ENCODE results near the gene HDAC4.

The HDAC4 gene

GRCh38 chr2:239216614-239217273, 184.1 kb downstream of the HDAC4 start:
- no peaks in the 10 kb centered on the region for H4K20me1 ChIP-seq (ENCODE audit: low read depth, low read length)
- H3K27me3 ChIP-seq (ENCODE audit: low read length) = no peaks in the 10 kb centered on the region
- no peak overlapping the region for H3K27ac ChIP-seq (ENCODE audit: low read depth, low read length)
- no peaks in the 10 kb centered on the region for H3K9me3 ChIP-seq (ENCODE audit: insufficient read depth, low read length)
- no peaks in the 10 kb centered on the region for H3K36me3 ChIP-seq (ENCODE audit: low read length)
- no peak overlapping the region for H3K4me2 ChIP-seq (ENCODE audit: low read depth, low read length, poor library complexity, severe bottlenecking)
- no peaks in the 10 kb centered on the region for H3F3A ChIP-seq (ENCODE audit: insufficient read depth)
- no peaks in the 10 kb centered on the region for H3K9me2 ChIP-seq (replicated peaks; ENCODE audit: insufficient read depth, low read length)
- H3K79me2 ChIP-seq (ENCODE audit: insufficient read depth, low read length) = no peaks in the 10 kb centered on the region
- no peak for TF ChIP-seq EZH2phosphoT487 (conservative IDR thresholded peaks at IDR 0.05; ENCODE audit: low read length)
- TF ChIP-seq CTCF (IDR thresholded peaks at IDR 0.05; ENCODE audit: insufficient read depth, low read length, poor library complexity, severe bottlenecking) = no peak
- no peak overlapping the region for H3K9ac ChIP-seq (ENCODE audit: low read length)
- H3K4me3 ChIP-seq (ENCODE audit: insufficient read depth, low read length, poor library complexity, severe bottlenecking) = no peak overlapping the region
- H2AFZ ChIP-seq (ENCODE audit: low read depth, low read length, severe bottlenecking) = no peak overlapping the region

GRCh38 chr2:239215988-239216613, 184.7 kb downstream of the HDAC4 start:
- Histone ChIP-seq H2AFZ (ENCODE audit: low read depth, low read length, severe bottlenecking) (no peak overlapping the region), H3K36me3 (ENCODE audit: low read length) (no peaks in the 10 kb centered on the region), H3K9me3 (ENCODE audit: insufficient read depth, low read length) (no peaks in the 10 kb centered on the region), H3K4me2 (ENCODE audit: low read depth, low read length, poor library complexity, severe bottlenecking) (no peak overlapping the region), H3K9ac (ENCODE audit: low read length) (no peak overlapping the region), H3F3A (ENCODE audit: insufficient read depth) (no peaks in the 10 kb centered on the region), H3K27me3 (ENCODE audit: low read length) (no peaks in the 10 kb centered on the region), H3K27ac (ENCODE audit: low read depth, low read length) (no peak overlapping the region), H3K79me2 (ENCODE audit: insufficient read depth, low read length) (no peaks in the 10 kb centered on the region), H4K20me1 (ENCODE audit: low read depth, low read length) (no peaks in the 10 kb centered on the region), H3K4me3 (ENCODE audit: insufficient read depth, low read length, poor library complexity, severe bottlenecking) (no peak overlapping the region), H3K9me2 (replicated peaks; ENCODE audit: insufficient read depth, low read length) (no peaks in the 10 kb centered on the region)
- TF ChIP-seq EZH2phosphoT487 (conservative IDR thresholded peaks at IDR 0.05; ENCODE audit: low read length) = no peak
- TF ChIP-seq CTCF (IDR thresholded peaks at IDR 0.05; ENCODE audit: insufficient read depth, low read length, poor library complexity, severe bottlenecking) = no peak

- Histone ChIP-seq H3K4me3 (ENCODE audit: insufficient read depth, low read length, poor library complexity, severe bottlenecking) (no peak overlapping the region), H3K9me2 (replicated peaks; ENCODE audit: insufficient read depth, low read length) (no peaks in the 10 kb centered on the region), H3K79me2 (ENCODE audit: insufficient read depth, low read length) (no peaks in the 10 kb centered on the region), H2AFZ (ENCODE audit: low read depth, low read length, severe bottlenecking) (no peak overlapping the region), H3K9ac (ENCODE audit: low read length) (no peak overlapping the region), H4K20me1 (ENCODE audit: low read depth, low read length) (no peaks in the 10 kb centered on the region), H3K9me3 (ENCODE audit: insufficient read depth, low read length) (no peaks in the 10 kb centered on the region), H3F3A (ENCODE audit: insufficient read depth) (no peaks in the 10 kb centered on the region), H3K36me3 (ENCODE audit: low read length) (no peaks in the 10 kb centered on the region), H3K27ac (ENCODE audit: low read depth, low read length) (no peak overlapping the region), H3K4me2 (ENCODE audit: low read depth, low read length, poor library complexity, severe bottlenecking) (no peak overlapping the region), H3K27me3 (ENCODE audit: low read length) (no peaks in the 10 kb centered on the region)
- TF ChIP-seq CTCF (IDR thresholded peaks at IDR 0.05; ENCODE audit: insufficient read depth, low read length, poor library complexity, severe bottlenecking) (no peak), EZH2phosphoT487 (conservative IDR thresholded peaks at IDR 0.05; ENCODE audit: low read length) (no peak)
Measured at GRCh38 chr2:239215136-239215925, 185.5 kb downstream of the HDAC4 start.
